Measurements from ENCODE around the gene SOS2. TPM values are rescaled to one million over a fixed set of nuclear protein-coding genes. Genes with fewer than 3 reads are reported as not detected.

Gene SOS2
- total and polyA plus RNA-seq, 2 of the 4 experiments (the other 2 are of a cell fraction) = 6.3 to 10.9 TPM

- Histone ChIP-seq H3K9me1 (ENCODE audit: insufficient read depth, low read length) (peaks cover 6% of the 10 kb centered on the region), H3K36me3 (ENCODE audit: control insufficient read depth, insufficient read depth, low read length) (peaks cover 1% of the 10 kb centered on the region; the same call in 1 of the 2 replicates), H3K27ac (ENCODE audit: insufficient read depth, low read length) (no peak overlapping the region), H4K5ac (ENCODE audit: low read depth, low read length) (no peak overlapping the region), H3K4me3 (ENCODE audit: insufficient read depth, low read depth, low read length) (no peak overlapping the region), H3K79me1 (ENCODE audit: low read depth in 1 of 2, low read length in 2 of 2) (no peaks in the 10 kb centered on the region), H2BK5ac (ENCODE audit: low read depth, low read length, poor library complexity, severe bottlenecking) (no peak overlapping the region), H2BK120ac (ENCODE audit: low read depth, low read length) (no peak overlapping the region), H2BK15ac (ENCODE audit: low read depth, low read length) (no peak overlapping the region), H2AK9ac (replicated peaks; ENCODE audit: low read depth, low read length, poor library complexity) (no peak overlapping the region), H2BK20ac (ENCODE audit: low read depth, low read length) (no peak overlapping the region), H3K23ac (ENCODE audit: low read depth, low read length) (no peak overlapping the region), H3K4ac (ENCODE audit: low read depth, low read length) (no peak overlapping the region), H3K14ac (replicated peaks; ENCODE audit: low read depth, low read length) (no peak overlapping the region), H4K20me1 (ENCODE audit: insufficient read depth, low read length) (no peaks in the 10 kb centered on the region), H4K91ac (ENCODE audit: insufficient read depth, low read depth, low read length) (no peak overlapping the region), H3K9ac (ENCODE audit: low read depth, low read length) (no peak overlapping the region), H3K4me2 (ENCODE audit: low read depth, low read length) (no peak overlapping the region), H2AFZ (replicated peaks; ENCODE audit: low read length, poor library complexity) (no peak overlapping the region), H2AK5ac (ENCODE audit: low read depth, low read length) (no peak overlapping the region), H3K18ac (ENCODE audit: low read depth, low read length) (no peak overlapping the region), H3K27me3 (ENCODE audit: control insufficient read depth, insufficient read depth, low read length) (no peaks in the 10 kb centered on the region), H3K9me3 (ENCODE audit: control insufficient read depth, insufficient read depth, low read length) (no peaks in the 10 kb centered on the region), H3K4me1 (ENCODE audit: control insufficient read depth, insufficient read depth, low read length) (peaks cover 5% of the 10 kb centered on the region), H4K8ac (ENCODE audit: low read depth in 2 of 2, low read length in 2 of 2) (no peak overlapping the region), H3K56ac (ENCODE audit: extremely low read depth, insufficient read depth, low read length) (no peak overlapping the region)
- no CpG with 5 or more reads among the region's 2 CpGs for WGBS, 2 experiments (ENCODE audit: extremely low coverage in 2 of 2, insufficient read length in 1 of 2)
- no peak for TF ChIP-seq BHLHE40 (IDR thresholded peaks at IDR 0.05; ENCODE audit: low read depth, low read length)
- TF ChIP-seq USF2 (IDR thresholded peaks at IDR 0.05; ENCODE audit: low read depth, low read length) = no peak
- TF ChIP-seq RCOR1 (IDR thresholded peaks at IDR 0.05; ENCODE audit: insufficient replicate concordance, low read length) = no peak
- no peak for TF ChIP-seq ELK1 (IDR thresholded peaks at IDR 0.05; ENCODE audit: borderline replicate concordance, low read depth, low read length)
- no peak for TF ChIP-seq CHD1 (IDR thresholded peaks at IDR 0.05; ENCODE audit: low read depth, low read length)
- no peak for TF ChIP-seq CEBPB (IDR thresholded peaks at IDR 0.05; ENCODE audit: low read depth, low read length)
- no peak for TF ChIP-seq NFE2L2 (IDR thresholded peaks at IDR 0.05; ENCODE audit: low read depth, low read length)
- TF ChIP-seq POLR2A (IDR thresholded peaks at IDR 0.05; ENCODE audit: low read depth, low read length) = no peak
- TF ChIP-seq SMC3 (IDR thresholded peaks at IDR 0.05; ENCODE audit: low read depth, low read length) = no peak
- TF ChIP-seq RAD21 (IDR thresholded peaks at IDR 0.05; ENCODE audit: low read length) = no peak
- TF ChIP-seq RFX5 (IDR thresholded peaks at IDR 0.05; ENCODE audit: low read depth, low read length) = no peak
- no peak for TF ChIP-seq MXI1 (IDR thresholded peaks at IDR 0.05; ENCODE audit: borderline replicate concordance, low read depth, low read length)
- no peak for TF ChIP-seq MAFK (IDR thresholded peaks at IDR 0.05; ENCODE audit: low read depth, low read length)
- TF ChIP-seq MAZ (IDR thresholded peaks at IDR 0.05; ENCODE audit: borderline replicate concordance, low read depth, low read length) = no peak
- TF ChIP-seq FOS (IDR thresholded peaks at IDR 0.05; ENCODE audit: low read depth, low read length) = no peak
- intact Hi-C loops (cut with micrococcal nuclease) = no loop called here
- dilution Hi-C loops (cut with HindIII; ENCODE audit: low sequenced_read_pairs, unreplicated experiment) = no loop called here
- no TSS peak for BruUV-seq (replicated peaks)
- ATAC-seq (ENCODE audit: low read depth) = no peak
- DNase-seq = no peak
- ChIA-PET CTCF (interaction anchor here (1.5 kb wide), 1 partner anchor 227 kb away, joined by 3 read pairs; no protein-coding TSS in a partner anchor), POLR2A (ENCODE audit: unreplicated experiment) (no interaction called here)
- in situ Hi-C loops (cut with MboI; ENCODE audit: low sequenced_read_pairs) = no loop called here
Observed at GRCh38 chr14:50088731-50089130, 142.6 kb downstream of the SOS2 start.
